ENCODE results near the gene MYMK. TPM values are rescaled to one million over a fixed set of nuclear protein-coding genes. Genes with fewer than 3 reads are reported as not detected.

The MYMK gene
- total and polyA plus RNA-seq, 2 of the 8 experiments (the other 6 are each of a cell fraction or from before 2014, with no cell fraction given) = not detected

DNA sequence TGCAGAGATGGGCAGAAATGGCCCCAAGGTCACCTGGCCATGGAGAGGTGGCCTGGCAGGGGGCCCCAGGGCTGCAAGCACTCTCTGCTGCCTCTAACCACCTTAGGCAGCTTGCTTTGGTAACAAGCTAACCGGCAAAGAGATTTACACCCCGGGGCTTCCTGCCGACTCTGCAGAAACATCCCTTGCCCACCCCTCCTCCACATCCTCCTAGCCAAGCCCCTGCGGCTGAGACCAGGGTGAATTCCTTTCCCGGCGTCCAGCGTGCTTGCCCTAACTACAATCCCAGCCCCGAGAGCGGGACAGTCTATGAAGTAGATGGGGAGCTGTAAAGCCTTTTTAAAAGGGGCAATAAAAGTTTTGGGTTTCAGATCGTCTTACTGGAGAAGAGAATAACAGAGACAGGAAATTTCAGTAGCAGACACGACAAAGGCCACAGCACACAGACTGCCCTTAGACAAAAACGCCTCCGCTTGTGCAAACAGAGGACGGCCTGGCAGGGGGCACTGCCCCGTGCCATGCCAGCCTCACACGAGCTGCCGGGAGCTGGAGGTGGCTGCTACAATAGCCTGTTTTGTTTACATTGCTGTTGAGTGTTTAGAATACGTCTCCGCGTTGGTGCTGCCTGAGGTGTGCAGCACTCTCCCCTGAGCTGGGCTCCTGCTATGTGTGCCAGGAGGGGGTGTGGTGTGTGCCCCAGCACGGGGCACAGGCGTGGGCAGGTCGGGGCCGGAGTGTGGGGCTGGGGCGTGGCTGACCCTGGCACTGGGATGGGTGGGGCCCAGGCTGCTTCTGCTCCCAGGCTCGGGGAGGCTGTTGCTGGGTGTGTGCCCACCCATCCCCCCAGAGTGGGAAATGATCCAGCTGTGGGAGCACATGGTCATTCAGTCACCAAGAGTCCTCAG is 15.3 kb downstream of the MYMK start (continued):
- TF ChIP-seq SIX5 (IDR thresholded peaks at IDR 0.05; ENCODE audit: low read depth, low read length) (no peak), SP1 (IDR thresholded peaks at IDR 0.05; ENCODE audit: low read depth, low read length) (no peak), JUND (IDR thresholded peaks at IDR 0.05; ENCODE audit: low read length) (no peak), MAFK (IDR thresholded peaks at IDR 0.05; ENCODE audit: low read depth, low read length) (peak; percentile 74; the same call in 1 of the 2 replicates), SIN3A (conservative IDR thresholded peaks at IDR 0.05 in 1 of 2, IDR thresholded peaks at IDR 0.05 in 1 of 2; ENCODE audit: low read depth in 1 of 2, low read length in 2 of 2) (no peak), RBBP5 (IDR thresholded peaks at IDR 0.05; ENCODE audit: borderline replicate concordance, low read depth, low read length) (peak; percentile 57; the same call in 1 of the 2 replicates), FOSL1 (IDR thresholded peaks at IDR 0.05; ENCODE audit: insufficient read depth, low read depth, low read length) (no peak), KDM1A (IDR thresholded peaks at IDR 0.05; ENCODE audit: borderline replicate concordance, low read length) (no peak), TEAD4 (IDR thresholded peaks at IDR 0.05; ENCODE audit: low read depth, low read length) (no peak), ASH2L (IDR thresholded peaks at IDR 0.05; ENCODE audit: low read length) (peak; percentile 50), TCF12 (IDR thresholded peaks at IDR 0.05; ENCODE audit: low read depth, low read length) (no peak), EGR1 (IDR thresholded peaks at IDR 0.05; ENCODE audit: borderline replicate concordance, low read depth, low read length) (no peak)
